HepG2 (cell line): Measurements from ENCODE around the gene ST13. TPM values are rescaled to one million over a fixed set of nuclear protein-coding genes. Genes with fewer than 3 reads are reported as not detected.

Experiments used
- ADNP ChIP-seq: sonication (generic); formaldehyde crosslinking; IDR thresholded peaks from 2 replicates; pipeline ENCODE4 v1.4.0; 2020; ENCODE audit warnings: missing genetic modification reagents
- CSRNP2 ChIP-seq: sonication (generic); formaldehyde crosslinking; conservative IDR thresholded peaks from 2 replicates; pipeline ENCODE4 v1.8.0; 2022; ENCODE audit warnings: low read depth, missing genetic modification reagents
- DMTF1 ChIP-seq: sonication (generic); formaldehyde crosslinking; IDR thresholded peaks from 2 replicates; pipeline ENCODE4 v1.4.0; 2020; ENCODE audit warnings: mild to moderate bottlenecking, missing genetic modification reagents
- GATAD2A ChIP-seq: IDR thresholded peaks from 2 replicates; pipeline ENCODE4 v1.6.1; 2016
- MAZ ChIP-seq, 2 experiments: sonication (generic) in 1 of 2; formaldehyde crosslinking in 1 of 2; IDR thresholded peaks; 2 replicates each; pipeline versions ENCODE4 v1.5.0 to v1.6.1; 2012 to 2020; ENCODE audit warnings: low read depth in 2 of 2, mild to moderate bottlenecking in 2 of 2, borderline replicate concordance in 1 of 2, improper control_type of control experiment in 1 of 2, low read length in 1 of 2, missing genetic modification reagents in 1 of 2, moderate library complexity in 1 of 2
- PITX1 ChIP-seq: sonication (generic); formaldehyde crosslinking; IDR thresholded peaks from 2 replicates; pipeline ENCODE4 v1.5.1; 2020; ENCODE audit warnings: mild to moderate bottlenecking, missing genetic modification reagents
- RBFOX2 ChIP-seq: fragments of 200-400 bp; formaldehyde crosslinking; IDR thresholded peaks from 2 replicates; pipeline ENCODE4 v1.6.1; 2017; ENCODE audit warnings: low read depth, mild to moderate bottlenecking, low read length
- RBM22 ChIP-seq: fragments of 200-400 bp; formaldehyde crosslinking; optimal IDR thresholded peaks from 2 replicates; pipeline ENCODE3; 2017; ENCODE audit warnings: mild to moderate bottlenecking, low read length, moderate library complexity
- SKI ChIP-seq: fragments of 450-650 bp; IDR thresholded peaks from one replicate; pipeline ENCODE4 v1.6.1; 2018; ENCODE audit warnings: mild to moderate bottlenecking; ENCODE audit not compliant: partially characterized antibody
- ZBTB7B ChIP-seq: sonication (generic); formaldehyde crosslinking; IDR thresholded peaks from 2 replicates; pipeline ENCODE4 v1.4.0; 2020; ENCODE audit warnings: missing genetic modification reagents
- ZNF282 ChIP-seq: fragments of 450-650 bp; IDR thresholded peaks from 2 replicates; pipeline ENCODE4 v1.6.1; 2018; ENCODE audit not compliant: partially characterized antibody
- ZNF460 ChIP-seq: sonication (generic); formaldehyde crosslinking; IDR thresholded peaks from 2 replicates; pipeline ENCODE4 v1.5.1; 2020; ENCODE audit warnings: missing genetic modification reagents, mild to moderate bottlenecking, borderline replicate concordance
- polyA plus RNA-seq, 8 experiments: library from polyadenylated mRNA; depleted of rRNA in 3 of 8; stranded (reverse) in 7 of 8; unstranded in 1 of 8; fragments of >200 nt; fragmentation: Illumina TruSeq in 4 of 8; extraction: Trizol in 4 of 8; gene quantifications; 2 replicates each; pipeline versions ENCODE4 v1.2.1 to v1.2.3, GENCODE V29; 2011 to 2016; ENCODE audit warnings: low read depth in 4 of 8, missing spikeins in 1 of 8, mixed read lengths in 1 of 8; ENCODE audit not compliant: insufficient read depth in 1 of 8
- total RNA-seq, 5 experiments: library from RNA; depleted of rRNA; stranded (reverse); fragments of >200 nt; fragmentation: Illumina TruSeq; extraction: Trizol; gene quantifications; 2 replicates each; pipeline ENCODE4 v1.2.3, GENCODE V29; 2016; ENCODE audit warnings: low read depth in 1 of 5
- TF ChIP-seq, protein P1 (sequence below): sonication (generic); formaldehyde crosslinking; IDR thresholded peaks from 2 replicates; pipeline ENCODE4 v1.8.0; 2022; ENCODE audit warnings: missing genetic modification reagents, mild to moderate bottlenecking, inconsistent platforms, borderline replicate concordance
- TF ChIP-seq, protein P2 (sequence below): sonication (generic); formaldehyde crosslinking; IDR thresholded peaks from 2 replicates; pipeline ENCODE4 v1.5.0; 2020; ENCODE audit warnings: mild to moderate bottlenecking, missing genetic modification reagents, borderline replicate concordance

The ST13 gene
- total and polyA plus RNA-seq, 2 of the 13 experiments (the other 11 are each of a cell fraction or from before 2014, with no cell fraction given): 110 to 274 TPM

- peak; percentile 30; the same call in 1 of the 2 replicates for TF ChIP-seq PITX1 (CRISPR knock-in tag)
- 0 out of 2 replicates have a peak, but pooled peaks have one; percentile 58 for TF ChIP-seq CSRNP2 (CRISPR knock-in tag)
- no peak for TF ChIP-seq ZNF460 (CRISPR knock-in tag)
- TF ChIP-seq, protein P1, sequence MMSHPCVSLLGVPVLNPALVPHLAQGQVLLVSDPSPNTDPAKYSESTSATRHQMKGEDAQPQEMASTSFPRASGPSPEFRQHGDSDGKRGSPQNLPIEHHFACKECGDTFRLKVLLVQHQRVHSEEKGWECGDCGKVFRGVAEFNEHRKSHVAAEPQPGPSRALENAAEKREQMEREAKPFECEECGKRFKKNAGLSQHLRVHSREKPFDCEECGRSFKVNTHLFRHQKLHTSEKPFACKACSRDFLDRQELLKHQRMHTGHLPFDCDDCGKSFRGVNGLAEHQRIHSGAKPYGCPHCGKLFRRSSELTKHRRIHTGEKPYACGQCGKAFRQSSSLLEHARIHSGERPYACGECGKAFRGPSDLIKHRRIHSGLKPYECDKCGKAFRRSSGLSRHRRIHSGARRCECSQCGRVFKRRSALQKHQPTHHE (CRISPR knock-in tag): no peak
- peak; percentile 91 for TF ChIP-seq RBFOX2
- peak; percentile 64 for TF ChIP-seq GATAD2A (CRISPR knock-in tag)
- TF ChIP-seq MAZ (IDR thresholded peaks at IDR 0.05; ENCODE audit: borderline replicate concordance, low read depth, low read length): peak; percentile 64; the same call in 1 of the 2 replicates
- TF ChIP-seq MAZ (CRISPR knock-in tag; IDR thresholded peaks at IDR 0.05; ENCODE audit: low read depth): peak; percentile 57
- TF ChIP-seq DMTF1: no peak
- TF ChIP-seq ZNF282: no peak
- TF ChIP-seq ADNP: no peak
- TF ChIP-seq ZBTB7B (CRISPR knock-in tag): peak; percentile 81; the same call in 1 of the 2 replicates
- TF ChIP-seq RBM22: no peak
- TF ChIP-seq, protein P2, sequence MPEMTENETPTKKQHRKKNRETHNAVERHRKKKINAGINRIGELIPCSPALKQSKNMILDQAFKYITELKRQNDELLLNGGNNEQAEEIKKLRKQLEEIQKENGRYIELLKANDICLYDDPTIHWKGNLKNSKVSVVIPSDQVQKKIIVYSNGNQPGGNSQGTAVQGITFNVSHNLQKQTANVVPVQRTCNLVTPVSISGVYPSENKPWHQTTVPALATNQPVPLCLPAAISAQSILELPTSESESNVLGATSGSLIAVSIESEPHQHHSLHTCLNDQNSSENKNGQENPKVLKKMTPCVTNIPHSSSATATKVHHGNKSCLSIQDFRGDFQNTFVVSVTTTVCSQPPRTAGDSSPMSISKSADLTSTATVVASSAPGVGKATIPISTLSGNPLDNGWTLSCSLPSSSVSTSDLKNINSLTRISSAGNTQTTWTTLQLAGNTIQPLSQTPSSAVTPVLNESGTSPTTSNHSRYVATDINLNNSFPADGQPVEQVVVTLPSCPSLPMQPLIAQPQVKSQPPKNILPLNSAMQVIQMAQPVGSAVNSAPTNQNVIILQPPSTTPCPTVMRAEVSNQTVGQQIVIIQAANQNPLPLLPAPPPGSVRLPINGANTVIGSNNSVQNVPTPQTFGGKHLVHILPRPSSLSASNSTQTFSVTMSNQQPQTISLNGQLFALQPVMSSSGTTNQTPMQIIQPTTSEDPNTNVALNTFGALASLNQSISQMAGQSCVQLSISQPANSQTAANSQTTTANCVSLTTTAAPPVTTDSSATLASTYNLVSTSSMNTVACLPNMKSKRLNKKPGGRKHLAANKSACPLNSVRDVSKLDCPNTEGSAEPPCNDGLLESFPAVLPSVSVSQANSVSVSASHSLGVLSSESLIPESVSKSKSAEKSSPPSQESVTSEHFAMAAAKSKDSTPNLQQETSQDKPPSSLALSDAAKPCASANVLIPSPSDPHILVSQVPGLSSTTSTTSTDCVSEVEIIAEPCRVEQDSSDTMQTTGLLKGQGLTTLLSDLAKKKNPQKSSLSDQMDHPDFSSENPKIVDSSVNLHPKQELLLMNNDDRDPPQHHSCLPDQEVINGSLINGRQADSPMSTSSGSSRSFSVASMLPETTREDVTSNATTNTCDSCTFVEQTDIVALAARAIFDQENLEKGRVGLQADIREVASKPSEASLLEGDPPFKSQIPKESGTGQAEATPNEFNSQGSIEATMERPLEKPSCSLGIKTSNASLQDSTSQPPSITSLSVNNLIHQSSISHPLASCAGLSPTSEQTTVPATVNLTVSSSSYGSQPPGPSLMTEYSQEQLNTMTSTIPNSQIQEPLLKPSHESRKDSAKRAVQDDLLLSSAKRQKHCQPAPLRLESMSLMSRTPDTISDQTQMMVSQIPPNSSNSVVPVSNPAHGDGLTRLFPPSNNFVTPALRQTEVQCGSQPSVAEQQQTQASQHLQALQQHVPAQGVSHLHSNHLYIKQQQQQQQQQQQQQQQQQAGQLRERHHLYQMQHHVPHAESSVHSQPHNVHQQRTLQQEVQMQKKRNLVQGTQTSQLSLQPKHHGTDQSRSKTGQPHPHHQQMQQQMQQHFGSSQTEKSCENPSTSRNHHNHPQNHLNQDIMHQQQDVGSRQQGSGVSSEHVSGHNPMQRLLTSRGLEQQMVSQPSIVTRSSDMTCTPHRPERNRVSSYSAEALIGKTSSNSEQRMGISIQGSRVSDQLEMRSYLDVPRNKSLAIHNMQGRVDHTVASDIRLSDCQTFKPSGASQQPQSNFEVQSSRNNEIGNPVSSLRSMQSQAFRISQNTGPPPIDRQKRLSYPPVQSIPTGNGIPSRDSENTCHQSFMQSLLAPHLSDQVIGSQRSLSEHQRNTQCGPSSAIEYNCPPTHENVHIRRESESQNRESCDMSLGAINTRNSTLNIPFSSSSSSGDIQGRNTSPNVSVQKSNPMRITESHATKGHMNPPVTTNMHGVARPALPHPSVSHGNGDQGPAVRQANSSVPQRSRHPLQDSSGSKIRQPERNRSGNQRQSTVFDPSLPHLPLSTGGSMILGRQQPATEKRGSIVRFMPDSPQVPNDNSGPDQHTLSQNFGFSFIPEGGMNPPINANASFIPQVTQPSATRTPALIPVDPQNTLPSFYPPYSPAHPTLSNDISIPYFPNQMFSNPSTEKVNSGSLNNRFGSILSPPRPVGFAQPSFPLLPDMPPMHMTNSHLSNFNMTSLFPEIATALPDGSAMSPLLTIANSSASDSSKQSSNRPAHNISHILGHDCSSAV (CRISPR knock-in tag): no peak
- peak; percentile 44 for TF ChIP-seq SKI
Measured at GRCh38 chr22:40856513-40857308, at the start of gene ST13, which contains the start of gene XPNPEP3 (continued).
